Body of pancreas (tissue), 4 donors: ENCODE measurements around the gene RCOR2.

ENCODE experiments used
- CTCF ChIP-seq, 7 experiments: fragments of 450-650 bp in 4 of 7; fragments of 200-600 bp in 3 of 7; sonication (generic) in 3 of 7; IDR thresholded peaks; one replicate each; pipeline ENCODE4 v1.5.1; 2016 to 2019; ENCODE audit warnings: antibody characterized with exemption in 7 of 7
- POLR2A ChIP-seq, 3 donors: fragments of 450-650 bp; IDR thresholded peaks; one replicate each; pipeline ENCODE4 v1.6.1; 2016; ENCODE audit warnings: antibody characterized with exemption in 3 of 3, mild to moderate bottlenecking in 2 of 3

DNA sequence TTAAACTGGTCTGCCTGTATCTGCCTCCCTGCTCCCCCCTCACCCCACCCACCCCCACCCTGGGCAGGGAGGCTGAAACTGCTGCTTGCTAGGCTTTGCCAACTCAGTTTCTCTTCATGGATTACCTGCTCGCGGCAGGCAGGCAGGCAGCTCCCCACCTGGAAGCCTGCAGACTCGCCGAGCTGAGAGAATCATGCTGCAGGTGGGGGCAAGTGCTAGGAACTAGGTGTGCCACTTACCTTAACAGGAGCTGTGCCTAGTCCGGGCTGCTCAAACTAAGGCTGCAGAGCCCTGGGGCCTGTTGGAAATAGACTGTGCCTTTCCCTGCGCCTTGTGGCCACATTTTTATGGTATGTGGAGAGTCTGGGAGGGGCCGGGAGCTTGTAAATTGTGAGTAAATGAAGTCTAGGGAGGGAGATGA lies 47.8 kb downstream of the RCOR2 start:
- no peak for TF ChIP-seq CTCF (IDR thresholded peaks at IDR 0.05)
- no peak for TF ChIP-seq POLR2A (IDR thresholded peaks at IDR 0.05)
